Activated naive CD4-positive, alpha-beta T cell treated with anti-CD3 and anti-CD28 coated beads, Interleukin-2, amount 50 U/mL, for 16 hours (primary cell): ENCODE data around the gene ZNF687.
"Not testable (repeated sequence)": the region's sequence is repeated elsewhere in the genome, so short reads cannot be mapped to it uniquely, and the experiment has no call there.

ENCODE experiments used
- DNase-seq: peaks from one replicate; pipeline ENCODE4 v3.0.0-alpha.2; 2020

Gene ZNF687, protein sequence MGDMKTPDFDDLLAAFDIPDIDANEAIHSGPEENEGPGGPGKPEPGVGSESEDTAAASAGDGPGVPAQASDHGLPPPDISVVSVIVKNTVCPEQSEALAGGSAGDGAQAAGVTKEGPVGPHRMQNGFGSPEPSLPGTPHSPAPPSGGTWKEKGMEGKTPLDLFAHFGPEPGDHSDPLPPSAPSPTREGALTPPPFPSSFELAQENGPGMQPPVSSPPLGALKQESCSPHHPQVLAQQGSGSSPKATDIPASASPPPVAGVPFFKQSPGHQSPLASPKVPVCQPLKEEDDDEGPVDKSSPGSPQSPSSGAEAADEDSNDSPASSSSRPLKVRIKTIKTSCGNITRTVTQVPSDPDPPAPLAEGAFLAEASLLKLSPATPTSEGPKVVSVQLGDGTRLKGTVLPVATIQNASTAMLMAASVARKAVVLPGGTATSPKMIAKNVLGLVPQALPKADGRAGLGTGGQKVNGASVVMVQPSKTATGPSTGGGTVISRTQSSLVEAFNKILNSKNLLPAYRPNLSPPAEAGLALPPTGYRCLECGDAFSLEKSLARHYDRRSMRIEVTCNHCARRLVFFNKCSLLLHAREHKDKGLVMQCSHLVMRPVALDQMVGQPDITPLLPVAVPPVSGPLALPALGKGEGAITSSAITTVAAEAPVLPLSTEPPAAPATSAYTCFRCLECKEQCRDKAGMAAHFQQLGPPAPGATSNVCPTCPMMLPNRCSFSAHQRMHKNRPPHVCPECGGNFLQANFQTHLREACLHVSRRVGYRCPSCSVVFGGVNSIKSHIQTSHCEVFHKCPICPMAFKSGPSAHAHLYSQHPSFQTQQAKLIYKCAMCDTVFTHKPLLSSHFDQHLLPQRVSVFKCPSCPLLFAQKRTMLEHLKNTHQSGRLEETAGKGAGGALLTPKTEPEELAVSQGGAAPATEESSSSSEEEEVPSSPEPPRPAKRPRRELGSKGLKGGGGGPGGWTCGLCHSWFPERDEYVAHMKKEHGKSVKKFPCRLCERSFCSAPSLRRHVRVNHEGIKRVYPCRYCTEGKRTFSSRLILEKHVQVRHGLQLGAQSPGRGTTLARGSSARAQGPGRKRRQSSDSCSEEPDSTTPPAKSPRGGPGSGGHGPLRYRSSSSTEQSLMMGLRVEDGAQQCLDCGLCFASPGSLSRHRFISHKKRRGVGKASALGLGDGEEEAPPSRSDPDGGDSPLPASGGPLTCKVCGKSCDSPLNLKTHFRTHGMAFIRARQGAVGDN

DNA sequence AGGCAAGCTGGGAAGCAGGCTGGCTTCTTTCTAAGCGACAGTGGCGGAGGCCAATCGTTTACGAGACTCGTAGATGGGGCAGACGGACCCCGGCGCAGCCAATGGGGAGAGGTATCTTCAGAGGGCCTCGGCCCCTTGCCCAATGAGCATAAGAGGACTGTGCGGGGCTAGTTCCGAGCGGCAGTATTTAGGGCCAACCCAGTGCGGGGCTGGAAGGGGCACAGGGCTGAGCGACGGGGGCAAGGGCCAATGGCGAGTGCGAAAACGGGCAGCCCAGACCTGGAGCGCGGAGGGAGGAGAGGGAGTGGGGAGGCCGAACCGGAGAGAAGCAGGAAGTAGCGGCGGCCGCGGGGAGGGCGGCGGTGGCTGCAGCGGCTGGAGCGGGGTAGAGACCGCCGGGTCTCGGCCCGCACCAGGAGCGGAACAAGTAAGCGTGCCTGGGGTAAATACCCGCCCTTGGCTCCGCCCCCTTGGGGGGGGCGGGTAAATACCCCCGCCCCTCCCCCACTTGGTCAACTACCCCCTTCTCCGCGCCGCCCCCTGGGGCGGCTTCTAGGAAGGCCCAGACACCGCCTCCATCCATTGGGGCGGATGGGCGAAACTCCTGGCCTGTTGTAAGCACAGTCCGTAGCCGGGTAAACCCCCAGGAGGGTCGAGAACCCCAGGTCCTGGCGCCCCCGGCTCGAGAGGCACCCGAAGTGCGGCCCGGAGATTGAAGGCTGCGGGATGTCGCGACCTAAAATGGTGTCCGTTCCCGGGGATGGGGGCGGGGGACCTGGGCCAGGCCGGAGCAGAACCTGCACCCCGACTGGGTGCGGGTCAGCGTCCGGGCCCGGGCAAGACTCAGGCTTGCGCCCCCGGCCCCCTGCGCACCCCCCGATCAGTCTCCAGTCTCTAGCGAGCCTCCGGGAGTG, at the start of gene ZNF687:
ZNF687 (plus strand) TSS at position 331 of the 914 bp plus-strand sequence. CDS start 3,993 bp downstream, outside the sequence.
- peak; percentile 99 for DNase-seq

DNA sequence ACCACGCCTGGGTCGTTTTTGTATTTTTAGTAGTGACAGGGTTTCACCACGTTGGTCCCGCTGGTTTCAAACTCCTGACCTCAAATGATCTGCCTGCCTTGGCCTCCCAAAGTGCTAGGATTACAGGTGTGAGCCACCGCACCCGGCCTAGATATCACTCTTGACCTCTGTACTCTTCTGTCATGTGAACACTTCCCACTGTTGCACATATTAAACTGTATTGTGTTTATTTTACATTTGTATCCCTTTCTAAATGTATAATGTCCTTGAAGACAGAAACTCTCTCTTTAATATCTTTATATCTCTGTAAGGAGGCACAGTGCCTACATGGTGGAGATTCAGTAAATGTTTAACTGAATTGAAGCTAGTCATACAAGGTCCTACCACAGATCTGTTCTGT, 46.9 kb upstream of the ZNF687 start:
- DNase-seq = no peak

DNA sequence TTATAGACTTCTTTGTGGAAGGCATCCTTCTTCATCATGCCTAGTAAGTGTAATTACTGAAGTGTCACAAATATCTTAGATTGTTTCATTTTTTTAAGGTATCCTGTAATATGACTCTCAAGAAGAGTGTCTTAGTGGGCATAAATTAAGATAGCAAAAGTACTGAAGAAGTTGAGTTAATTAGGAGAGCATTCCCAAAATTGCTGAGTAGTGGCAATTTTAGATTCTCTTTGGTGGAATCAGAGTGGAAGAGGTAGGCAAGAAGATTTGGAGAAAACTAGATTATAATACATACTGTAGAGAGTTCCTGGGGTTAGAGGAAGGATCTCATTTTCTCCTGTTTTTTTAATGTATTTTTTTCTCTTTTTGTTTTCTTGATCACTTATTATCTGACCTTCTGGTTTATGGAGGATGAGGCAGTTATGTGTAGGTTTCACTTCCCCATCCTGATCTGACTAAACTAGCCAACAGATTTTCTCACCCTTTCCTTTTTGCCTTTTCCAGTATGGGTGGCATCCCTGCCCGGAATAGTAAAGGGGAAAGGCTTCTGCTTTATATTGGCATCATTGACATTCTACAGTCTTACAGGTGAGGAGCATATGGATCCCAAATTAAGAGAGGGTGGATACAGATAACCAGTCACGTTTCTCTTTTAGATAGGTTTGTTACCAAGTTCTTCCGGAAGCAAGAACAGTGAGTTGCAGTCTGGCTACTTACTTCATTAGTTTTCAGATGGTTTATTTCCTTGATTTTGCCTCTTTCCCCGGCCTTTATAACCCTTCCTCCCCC, 44.2 kb upstream of the ZNF687 start:
- no peak for DNase-seq

DNA sequence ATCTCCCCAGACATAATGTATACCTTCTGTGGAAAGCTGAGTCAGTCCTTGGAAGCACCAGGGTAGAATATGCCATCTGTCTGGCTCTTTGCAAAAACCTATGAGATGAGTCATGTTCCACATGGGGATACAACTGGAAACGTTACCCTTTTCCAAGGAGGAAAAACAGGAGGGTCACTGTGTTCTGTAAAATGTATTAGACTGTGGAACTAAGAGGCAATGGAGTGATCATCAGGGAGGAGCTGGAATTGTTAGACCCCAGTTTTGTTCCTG, 43.7 kb upstream of the ZNF687 start:
- no peak for DNase-seq

DNA sequence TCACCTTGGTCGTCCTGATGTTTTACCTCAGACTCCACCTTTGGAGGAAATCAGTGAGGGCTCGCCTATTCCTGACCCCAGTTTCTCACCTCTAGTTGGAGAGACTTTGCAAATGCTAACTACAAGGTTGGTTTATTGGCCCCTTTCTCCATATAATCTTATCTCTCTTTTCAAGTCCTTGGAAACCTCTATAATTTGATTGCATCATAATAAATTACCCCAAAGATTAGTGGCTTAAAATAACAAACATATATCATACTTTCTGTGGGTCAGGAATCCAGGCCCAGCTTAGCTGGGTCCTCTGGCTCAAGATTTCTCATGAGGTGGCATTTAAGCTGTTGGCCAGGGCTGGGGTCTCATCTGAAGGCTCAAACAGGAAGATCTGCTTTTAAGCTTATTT, 39.7 kb upstream of the ZNF687 start:
- DNase-seq = no peak

DNA sequence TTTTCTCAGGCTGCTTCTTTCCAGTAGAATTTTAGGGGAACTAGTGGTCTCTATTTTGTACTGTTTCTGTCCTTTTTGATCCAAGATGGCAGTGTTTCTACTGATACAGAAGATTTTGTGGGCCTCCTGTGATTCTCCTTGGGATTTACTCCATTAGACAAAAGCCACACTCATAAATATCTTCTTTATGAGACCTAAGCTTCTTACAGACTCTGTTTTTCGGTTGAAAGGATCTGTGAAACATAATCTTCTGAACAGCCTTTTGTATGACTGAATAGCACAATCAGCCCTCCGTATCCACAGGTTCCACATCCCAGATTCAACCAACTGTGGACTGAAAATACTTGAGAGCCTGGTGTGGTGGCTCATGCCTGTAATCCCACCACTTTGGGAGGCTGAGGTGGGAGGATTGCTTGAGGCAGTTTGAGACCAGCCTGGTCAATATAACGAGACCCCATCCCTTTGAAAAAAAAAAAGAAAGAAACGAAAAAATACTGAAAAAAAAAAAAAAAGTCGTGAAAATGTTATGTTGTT, 38.3 kb upstream of the ZNF687 start:
- no peak for DNase-seq

DNA sequence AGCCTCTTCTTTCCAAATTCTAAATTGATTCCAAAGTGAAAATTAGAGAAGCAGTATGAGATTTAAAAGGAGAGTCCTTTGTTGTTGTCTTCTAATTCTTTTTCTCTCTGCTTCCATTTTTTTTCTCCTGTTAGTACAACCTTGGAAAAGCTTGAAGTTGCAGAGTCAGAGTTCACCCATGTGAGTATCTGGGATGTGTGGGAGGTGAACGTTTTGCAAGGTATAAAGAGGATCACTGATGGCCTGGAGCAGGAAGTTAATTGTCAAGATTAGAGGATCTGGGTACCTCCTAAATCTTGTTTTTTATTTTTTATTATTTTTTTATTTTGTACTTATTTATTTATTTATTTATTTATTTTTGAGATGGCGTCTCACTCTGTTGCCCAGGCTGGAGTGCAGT, 35.3 kb upstream of the ZNF687 start:
- DNase-seq = no peak

DNA sequence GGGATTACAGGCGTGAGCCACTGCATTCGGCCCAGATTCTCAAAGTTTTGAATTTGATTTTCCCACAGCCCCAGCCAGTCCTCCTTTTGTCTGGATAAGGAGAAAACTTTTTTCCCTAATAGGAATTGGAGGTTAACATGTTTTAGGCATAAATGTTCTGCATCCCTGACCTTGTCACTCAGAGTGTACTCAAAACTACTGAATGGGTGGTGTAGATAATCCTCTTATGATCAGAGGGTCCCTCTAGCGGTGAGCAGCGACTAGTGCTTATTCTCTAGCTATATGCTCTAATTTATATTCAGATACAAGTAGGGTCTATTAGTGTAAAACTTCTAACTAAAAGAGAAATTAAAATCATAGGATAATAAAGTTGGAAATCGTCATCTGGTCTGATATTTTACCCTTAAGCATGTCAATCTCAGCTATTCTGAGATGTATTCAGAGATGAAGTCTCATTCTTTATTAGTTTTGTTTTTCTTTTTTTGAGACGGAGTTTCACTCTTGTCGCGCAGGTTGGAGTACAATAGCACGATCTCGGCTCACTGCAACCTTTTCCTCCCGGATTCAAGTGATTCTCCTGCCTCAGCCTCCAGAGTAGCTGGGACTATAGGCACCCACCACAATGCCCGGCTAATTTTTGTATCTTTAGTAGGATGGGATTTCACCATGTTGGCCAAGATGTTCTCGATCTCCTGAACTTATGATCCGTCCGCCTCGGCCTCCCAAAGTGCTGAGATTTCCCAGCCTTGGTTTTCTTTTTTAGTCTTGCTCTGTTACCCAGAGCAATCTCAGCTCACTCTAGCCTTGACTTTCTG, 30.2 kb upstream of the ZNF687 start:
- DNase-seq = peak; percentile 66

DNA sequence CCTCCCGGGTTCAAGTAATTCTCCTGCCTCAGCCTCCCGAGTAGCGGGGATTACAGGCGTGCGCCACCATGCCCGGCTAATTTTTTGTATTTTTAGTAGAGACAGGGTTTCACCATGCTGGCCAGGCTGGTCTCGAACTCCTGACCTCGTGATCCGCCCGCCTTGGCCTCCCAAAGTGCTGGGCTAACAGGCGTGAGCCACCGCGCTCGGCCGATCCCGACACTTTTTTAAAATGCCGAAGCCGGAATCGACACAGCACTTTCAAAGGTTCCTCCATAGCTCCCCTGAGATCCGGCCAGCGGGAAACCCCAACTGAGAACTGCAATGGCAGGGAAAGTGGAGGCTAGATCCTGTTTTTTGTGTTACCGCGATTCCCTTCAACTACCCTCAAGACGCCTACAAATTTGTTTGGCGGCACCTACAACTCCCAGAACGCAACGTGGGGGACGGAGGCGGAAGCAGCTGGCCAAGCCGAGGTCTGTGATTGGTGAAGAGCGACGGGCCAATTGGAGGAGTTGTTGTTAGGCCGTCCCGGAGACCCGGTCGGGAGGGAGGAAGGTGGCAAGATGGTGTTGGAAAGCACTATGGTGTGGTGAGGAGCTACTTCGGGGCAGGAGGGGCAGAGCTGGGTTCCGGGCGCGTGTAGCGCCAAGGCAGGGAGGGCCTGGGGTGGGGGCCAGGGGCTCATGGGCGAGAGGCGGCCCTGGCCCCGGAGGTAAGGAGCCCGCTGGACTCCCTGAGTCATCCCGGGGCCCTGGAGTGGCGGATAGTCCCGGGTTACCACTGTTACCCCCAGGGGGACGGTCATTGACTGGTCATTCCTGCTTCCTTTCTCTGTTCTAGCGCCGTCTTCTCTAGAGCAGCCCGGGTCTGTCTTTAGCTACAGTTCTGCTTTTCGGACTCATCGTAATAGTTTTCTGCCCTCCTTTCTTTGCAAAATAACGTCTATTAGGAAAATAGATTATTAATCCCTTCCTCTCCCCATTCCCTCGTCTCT, 27.6 kb upstream of the ZNF687 start, which contains the start of gene PSMD4:
PSMD4 (plus strand) TSS at position 518 of the 997 bp plus-strand sequence; CDS start at position 567, 49 bp downstream.
- peak; percentile 92 for DNase-seq

DNA sequence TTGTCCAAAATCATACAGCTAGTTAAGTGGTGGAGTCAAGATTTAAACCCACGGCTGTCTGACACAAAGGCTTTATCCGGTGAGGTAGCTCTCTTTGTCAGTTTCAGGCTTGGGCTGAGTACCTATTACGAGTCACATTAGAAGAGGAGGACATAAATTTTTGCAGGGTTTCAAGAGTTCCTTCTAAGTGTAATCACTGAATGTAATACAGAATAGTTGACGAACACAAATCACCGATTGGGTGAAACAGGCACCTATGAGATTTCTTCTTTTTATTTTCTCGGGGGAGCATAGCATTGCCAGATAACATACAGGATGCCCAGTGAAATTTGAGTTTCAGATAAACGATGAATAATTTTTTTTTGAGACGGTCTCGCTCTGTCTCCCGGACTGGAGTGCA, 26.7 kb upstream of the ZNF687 start:
- DNase-seq = no peak

DNA sequence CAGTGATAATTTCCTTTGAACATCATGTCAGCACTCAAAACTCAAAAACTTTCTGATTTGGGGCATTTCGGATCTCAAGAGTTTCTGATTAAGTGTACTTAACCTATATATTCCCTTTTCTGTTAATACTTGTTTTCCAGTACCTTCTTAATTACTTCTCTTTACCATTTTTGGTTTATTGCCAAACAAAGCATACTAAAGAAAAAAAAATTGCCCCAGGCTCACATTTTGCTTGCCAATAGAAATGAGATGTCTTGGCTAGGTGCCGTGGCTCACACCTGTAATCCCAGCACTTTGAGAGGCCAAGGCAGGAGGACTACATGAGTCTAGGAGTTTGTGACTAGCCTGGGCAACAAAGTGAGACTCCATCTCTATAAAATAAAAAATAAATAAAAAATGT, 22.7 kb upstream of the ZNF687 start:
- no peak for DNase-seq

DNA sequence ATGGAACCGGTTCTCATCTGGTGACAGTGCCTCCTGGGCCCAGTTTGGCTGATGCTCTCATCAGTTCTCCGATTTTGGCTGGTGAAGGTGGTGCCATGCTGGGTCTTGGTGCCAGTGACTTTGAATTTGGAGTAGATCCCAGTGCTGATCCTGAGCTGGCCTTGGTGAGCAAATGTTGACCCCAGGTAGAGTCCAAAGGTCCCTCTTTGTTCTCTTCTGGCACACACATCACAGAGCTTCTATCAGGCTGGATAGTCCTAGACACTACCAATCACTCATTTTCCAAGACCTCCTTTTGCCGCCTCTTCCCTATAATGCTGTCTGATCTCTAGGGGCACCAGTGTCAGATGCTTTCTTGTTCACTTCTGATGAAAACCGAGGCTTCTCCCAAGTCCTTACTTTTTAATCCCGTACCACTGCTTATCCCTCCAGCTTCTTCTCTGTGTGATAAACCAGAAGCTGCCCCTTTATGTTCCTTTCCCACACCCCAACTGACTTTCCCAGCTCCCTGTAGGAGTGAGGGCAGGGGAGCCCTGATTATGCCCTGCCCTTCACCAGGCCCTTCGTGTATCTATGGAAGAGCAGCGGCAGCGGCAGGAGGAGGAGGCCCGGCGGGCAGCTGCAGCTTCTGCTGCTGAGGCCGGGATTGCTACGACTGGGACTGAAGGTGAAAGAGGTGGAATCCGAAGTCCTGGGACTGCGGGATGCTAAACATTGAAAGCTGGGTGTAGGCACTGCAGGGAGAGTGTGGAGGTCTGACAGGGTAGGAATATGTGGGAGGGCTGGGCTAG, 16.5 kb upstream of the ZNF687 start:
- DNase-seq = no peak

DNA sequence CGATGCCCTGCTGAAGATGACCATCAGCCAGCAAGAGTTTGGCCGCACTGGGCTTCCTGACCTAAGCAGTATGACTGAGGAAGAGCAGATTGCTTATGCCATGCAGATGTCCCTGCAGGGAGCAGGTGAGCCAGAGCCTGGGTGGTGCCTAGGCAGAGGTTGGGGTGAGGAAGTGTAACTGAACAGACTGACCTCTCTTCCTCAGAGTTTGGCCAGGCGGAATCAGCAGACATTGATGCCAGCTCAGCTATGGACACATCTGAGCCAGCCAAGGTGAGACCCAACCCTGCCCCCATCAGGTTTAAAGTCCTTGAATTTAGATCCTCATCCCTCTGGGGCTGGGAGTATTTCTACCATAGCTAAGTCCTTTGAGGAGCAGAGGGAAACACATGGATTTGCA, 15.8 kb upstream of the ZNF687 start:
- no peak for DNase-seq

DNA sequence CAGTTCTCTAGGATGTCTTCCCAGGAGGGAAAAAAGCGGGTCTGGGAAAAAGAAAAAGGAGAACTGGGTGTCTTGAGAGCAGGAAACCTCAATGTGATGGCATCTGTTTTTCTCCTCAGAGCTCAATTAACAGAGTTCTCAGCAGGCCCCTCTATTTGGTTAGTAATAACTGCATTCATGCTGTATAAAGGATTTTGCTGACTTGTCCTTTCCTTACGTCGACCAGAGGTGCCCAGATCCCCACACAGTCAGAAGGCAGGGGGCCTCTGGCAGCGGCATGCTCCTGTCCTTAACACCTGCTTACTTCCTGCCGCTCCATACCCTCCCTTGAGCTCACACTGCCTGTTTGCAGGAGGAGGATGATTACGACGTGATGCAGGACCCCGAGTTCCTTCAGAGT, 15.3 kb upstream of the ZNF687 start:
- DNase-seq = no peak

DNA sequence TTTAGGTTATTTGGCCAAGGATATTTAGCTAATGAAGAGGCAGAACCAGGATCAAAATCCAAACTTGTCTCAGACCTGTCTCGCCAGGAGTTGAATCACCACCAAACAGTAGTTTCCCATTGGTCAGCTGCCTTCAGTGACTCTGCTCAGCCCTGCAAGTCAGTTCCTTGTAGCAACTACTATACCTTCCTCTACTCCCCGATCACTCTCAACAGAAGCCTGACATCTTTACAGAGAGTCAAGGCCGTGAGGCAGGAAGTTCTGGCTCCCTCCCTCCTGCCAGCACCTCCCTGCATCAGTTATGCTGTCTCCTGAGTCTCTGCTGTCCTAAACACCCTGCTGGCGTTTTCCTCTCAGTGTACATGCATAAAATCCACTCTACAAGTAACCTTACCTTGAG, 14.3 kb upstream of the ZNF687 start:
- DNase-seq = no peak

DNA sequence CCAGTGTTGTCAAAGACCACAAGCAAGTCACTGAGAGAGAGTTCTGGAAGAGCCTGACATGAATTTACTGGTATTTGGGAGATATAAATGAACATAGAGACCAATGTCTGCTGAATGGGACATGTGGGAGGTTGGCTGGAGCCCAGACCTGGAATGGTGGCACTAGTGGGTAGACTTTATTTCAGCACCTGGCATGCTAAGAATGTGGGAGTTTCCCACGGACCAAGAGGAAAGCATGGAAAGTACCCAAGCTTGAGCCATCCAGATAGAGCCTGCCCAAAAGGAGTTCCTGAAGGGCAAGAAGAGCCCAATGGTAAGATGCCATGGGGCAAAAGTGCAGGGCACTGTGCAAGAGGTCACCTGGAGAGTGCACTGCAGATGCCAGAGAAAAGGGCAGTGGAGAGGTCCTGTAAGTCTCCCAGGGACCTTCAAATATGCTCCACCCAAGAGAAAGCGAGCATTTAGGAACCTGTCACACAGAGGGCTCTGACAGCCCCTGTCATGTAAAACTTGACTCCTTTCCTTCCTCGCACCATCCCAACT, 8.1 kb upstream of the ZNF687 start:
- no peak for DNase-seq

DNA sequence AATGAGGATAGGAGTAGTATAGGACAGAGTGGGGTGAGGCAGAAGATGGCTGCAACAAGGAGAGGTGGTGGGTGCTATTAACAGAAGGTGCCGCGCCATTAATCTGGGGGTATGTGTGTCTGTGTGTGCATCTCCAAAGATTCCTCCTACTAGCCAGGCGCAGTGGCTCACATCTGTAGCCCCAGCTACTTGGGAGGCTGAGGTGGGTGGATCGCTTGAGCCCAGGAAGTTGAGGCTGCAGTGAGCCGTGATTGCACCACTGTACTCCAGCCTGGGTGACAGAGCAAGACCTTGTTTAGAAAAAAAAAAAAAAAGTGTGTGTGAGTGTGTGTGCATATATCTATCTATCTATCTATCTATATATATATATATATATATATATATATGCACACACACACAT, 6.8 kb upstream of the ZNF687 start:
- not testable (repeated sequence) for DNase-seq

DNA sequence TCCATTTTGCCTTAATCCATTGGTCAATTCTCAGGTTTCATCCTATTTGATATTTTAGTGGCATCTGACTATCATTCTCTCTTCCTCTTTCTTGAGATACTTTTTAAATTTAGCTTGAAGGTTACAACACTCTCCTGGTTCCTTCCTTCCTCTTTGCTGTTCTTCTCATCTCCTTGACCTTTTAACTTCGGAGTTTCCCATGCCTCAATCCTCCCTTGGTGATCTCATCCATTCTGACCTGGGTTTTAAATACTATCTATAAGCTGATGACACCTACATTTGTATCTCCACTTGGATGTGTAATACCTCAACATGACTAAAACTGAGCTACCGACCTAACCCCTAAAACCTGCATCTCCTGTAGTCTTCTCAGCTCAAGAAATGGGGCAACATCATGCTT, 4.8 kb upstream of the ZNF687 start:
- no peak for DNase-seq
